ENCODE measurements around the gene LRRC17. TPM values are rescaled to one million over a fixed set of nuclear protein-coding genes. Genes with fewer than 3 reads are reported as not detected.

Gene LRRC17
- total RNA-seq, 1 donor = 0.10 TPM

GRCh38 chr7:102982235-102982634, 69.4 kb downstream of the LRRC17 start:
- Histone ChIP-seq H3K4me3 (ENCODE audit: low read length) (no peak overlapping the region), H3K27me3 (ENCODE audit: insufficient read depth, low read length) (no peaks in the 10 kb centered on the region), H3K9me3 (ENCODE audit: low read depth, low read length) (no peaks in the 10 kb centered on the region), H3K4me1 (ENCODE audit: insufficient read depth, low read length) (peaks cover 5% of the 10 kb centered on the region)

GRCh38 chr7:102983602-102984001, 70.8 kb downstream of the LRRC17 start:
- no peaks in the 10 kb centered on the region for H3K9me3 ChIP-seq (ENCODE audit: low read depth, low read length)
- H3K4me1 ChIP-seq (ENCODE audit: insufficient read depth, low read length) = peaks cover 3% of the 10 kb centered on the region
- no peak overlapping the region for H3K4me3 ChIP-seq (ENCODE audit: low read length)
- no peaks in the 10 kb centered on the region for H3K27me3 ChIP-seq (ENCODE audit: insufficient read depth, low read length)

DNA sequence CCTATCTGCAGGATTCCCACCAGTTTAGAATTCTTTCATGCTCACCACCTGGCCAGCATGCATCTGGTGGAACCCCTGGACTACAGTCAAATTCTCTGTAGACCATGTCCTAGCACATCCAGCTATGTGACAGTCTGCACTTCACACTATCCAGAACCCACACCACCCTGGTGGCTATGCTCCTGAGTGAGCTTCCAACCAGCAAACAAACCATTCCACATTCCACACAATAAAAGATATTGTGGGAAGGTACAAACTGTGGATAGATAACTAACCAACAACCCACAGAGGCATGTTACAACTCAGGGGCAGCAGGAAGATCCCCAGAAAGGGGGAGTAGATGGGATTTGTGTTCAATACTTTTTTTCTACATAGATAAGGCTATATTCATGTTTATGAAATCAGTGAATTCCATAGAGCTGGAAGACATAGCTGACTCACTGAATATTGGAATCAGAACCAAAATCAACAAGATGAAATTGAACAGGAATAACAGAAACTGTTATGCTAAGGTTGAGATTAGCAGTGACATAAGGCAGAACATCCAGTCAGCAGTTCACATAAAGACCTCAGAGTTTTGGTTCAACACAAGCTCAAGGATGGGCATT, 72.5 kb downstream of the LRRC17 start:
- H3K4me3 ChIP-seq (ENCODE audit: low read length) = no peak overlapping the region
- no peaks in the 10 kb centered on the region for H3K9me3 ChIP-seq (ENCODE audit: low read depth, low read length)
- H3K4me1 ChIP-seq (ENCODE audit: insufficient read depth, low read length) = peaks cover 20% of the 10 kb centered on the region
- H3K27me3 ChIP-seq (ENCODE audit: insufficient read depth, low read length) = no peaks in the 10 kb centered on the region

DNA sequence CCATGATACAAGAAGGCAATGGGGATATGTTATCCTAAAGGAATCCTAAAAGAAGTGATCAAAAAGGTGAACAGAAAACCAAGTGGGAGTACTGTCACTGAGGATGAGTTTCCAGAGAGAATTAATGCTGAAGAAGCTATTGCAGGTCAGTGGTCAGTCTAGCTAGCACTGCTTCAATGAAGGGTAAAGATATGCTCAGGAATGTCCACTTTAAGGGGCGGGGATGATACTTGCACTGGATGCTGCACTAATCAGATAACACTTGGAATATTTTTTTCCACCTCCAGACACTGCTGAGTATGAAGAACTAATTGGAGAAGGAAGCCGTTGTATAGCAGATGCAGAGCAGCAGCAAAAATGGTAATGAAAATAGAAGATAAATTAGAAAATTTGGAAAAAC, 75.3 kb downstream of the LRRC17 start:
- Histone ChIP-seq H3K27me3 (ENCODE audit: insufficient read depth, low read length) (no peaks in the 10 kb centered on the region), H3K4me3 (ENCODE audit: low read length) (no peak overlapping the region), H3K9me3 (ENCODE audit: low read depth, low read length) (no peaks in the 10 kb centered on the region), H3K4me1 (ENCODE audit: insufficient read depth, low read length) (peaks cover 47% of the 10 kb centered on the region)

DNA sequence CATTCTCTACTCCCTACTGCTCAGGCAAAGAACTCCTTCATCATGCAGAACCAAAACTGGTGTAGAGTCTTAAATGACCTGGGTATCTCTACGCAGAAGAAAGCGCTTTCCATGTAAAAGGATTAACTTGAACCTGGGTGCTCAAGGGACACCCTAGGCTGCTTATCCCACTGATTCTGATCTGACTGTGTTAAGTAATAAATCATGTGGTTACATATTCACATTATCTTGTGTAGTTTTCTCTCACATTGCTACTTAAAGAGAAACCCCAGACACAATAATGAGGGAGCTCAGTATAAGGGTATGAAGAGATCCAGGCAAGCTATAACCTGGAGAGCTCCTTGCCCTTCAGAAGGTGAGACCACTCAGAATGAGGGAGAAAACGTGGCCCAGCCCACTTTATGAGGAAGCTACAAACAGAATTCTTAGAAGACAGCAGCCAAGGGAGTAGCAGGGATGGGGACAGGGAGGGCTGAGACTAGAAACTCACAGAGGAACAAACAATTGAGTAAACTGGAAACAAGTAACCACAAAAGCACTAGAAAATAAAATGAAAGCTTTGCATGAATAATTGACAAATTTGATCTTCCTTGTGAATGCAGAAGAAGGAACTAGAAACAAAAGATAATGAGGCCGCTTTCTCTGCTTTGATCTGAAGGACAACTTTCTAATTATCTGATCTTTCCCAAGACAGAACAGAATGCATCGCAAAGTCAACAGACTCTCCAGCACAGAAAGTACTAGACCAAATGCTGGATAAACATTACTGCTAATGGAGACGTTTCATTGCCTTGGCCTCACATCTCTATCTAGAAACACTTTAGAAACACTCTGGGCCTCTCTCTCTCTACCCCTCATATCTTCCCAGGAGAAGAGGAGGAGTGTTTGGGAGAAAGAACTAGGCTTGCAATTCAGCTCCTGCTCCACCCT, 76.1 kb downstream of the LRRC17 start:
- Histone ChIP-seq H3K27me3 (ENCODE audit: insufficient read depth, low read length) (no peaks in the 10 kb centered on the region), H3K9me3 (ENCODE audit: low read depth, low read length) (no peaks in the 10 kb centered on the region), H3K4me3 (ENCODE audit: low read length) (no peak overlapping the region), H3K4me1 (ENCODE audit: insufficient read depth, low read length) (peaks cover 47% of the 10 kb centered on the region)

DNA sequence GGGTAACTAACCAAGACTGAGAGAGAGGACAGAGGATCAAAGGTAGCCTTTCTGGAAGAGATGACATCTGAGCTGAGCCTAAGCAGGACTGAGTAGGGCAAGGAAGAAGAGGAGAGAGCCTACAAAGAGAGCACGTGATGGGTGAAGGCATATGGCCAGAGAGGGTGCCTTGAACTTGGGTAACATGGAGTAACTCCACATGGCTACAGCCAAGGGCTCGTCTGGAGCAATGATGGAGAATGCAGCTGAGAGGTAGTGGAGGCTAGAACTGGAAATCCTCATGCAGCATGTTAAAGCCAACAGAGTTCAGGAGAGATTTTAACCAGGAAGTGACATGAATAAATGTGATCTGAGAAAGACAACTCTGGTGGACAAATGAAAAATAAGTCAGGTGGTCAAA, 77.8 kb downstream of the LRRC17 start:
- Histone ChIP-seq H3K4me1 (ENCODE audit: insufficient read depth, low read length) (peaks cover 47% of the 10 kb centered on the region), H3K4me3 (ENCODE audit: low read length) (no peak overlapping the region), H3K9me3 (ENCODE audit: low read depth, low read length) (no peaks in the 10 kb centered on the region), H3K27me3 (ENCODE audit: insufficient read depth, low read length) (no peaks in the 10 kb centered on the region)

DNA sequence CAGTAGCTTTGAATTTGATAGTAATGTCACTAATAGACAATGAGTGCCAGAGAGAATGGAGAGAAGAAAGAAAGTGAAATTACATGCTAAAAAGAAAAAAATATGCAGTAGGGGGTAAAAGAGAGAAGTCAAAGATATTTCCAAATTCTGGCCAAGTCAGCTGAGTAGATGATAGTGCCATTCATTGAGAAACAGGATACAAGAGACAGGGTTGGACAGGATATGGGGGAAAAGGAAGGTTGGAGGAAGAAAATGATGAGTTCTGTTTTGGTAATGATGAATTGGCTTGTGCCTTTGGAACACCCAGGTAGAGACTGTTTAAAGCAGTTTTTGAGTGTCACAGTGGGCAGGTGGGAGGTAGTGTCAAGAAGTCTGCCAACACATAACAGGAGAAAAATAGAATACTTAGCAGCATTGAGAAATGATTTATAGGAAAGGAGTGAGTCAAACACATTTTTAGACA, 78.3 kb downstream of the LRRC17 start:
- H3K27me3 ChIP-seq (ENCODE audit: insufficient read depth, low read length) = no peaks in the 10 kb centered on the region
- no peaks in the 10 kb centered on the region for H3K9me3 ChIP-seq (ENCODE audit: low read depth, low read length)
- H3K4me3 ChIP-seq (ENCODE audit: low read length) = no peak overlapping the region
- H3K4me1 ChIP-seq (ENCODE audit: insufficient read depth, low read length) = peaks cover 47% of the 10 kb centered on the region

DNA sequence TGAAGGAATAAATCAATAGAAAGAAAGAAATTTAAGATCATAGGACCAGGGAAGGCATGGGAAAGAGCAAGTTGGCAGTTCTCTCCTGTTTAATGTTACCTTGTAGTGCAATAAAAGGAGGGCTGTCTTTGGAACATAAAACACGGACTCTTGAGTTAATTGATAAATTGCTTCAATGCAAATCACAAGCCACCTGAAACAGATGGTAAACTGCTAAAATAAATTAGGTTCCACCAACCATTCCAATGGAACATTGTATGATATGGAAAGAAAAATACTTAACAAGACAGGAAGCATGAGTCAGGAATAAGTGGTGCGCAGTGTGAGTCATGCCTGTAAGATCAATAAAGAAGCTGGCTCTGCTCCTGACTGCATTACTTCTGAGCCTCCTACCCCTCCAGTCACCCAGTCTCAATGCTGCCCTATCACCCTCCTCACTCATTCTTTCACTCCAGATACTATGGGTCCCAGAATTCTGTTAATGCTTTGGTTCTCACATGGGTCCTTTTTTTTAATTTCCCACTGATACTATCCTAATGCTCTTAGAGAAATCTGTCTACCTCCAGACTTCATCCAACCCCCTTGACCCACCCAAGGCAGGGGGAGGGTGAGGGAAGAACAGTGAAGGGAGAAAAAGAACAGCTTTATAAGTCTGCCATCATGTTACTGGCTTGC, 78.9 kb downstream of the LRRC17 start:
- no peak overlapping the region for H3K4me3 ChIP-seq (ENCODE audit: low read length)
- H3K9me3 ChIP-seq (ENCODE audit: low read depth, low read length) = no peaks in the 10 kb centered on the region
- H3K4me1 ChIP-seq (ENCODE audit: insufficient read depth, low read length) = peaks cover 47% of the 10 kb centered on the region
- no peaks in the 10 kb centered on the region for H3K27me3 ChIP-seq (ENCODE audit: insufficient read depth, low read length)

DNA sequence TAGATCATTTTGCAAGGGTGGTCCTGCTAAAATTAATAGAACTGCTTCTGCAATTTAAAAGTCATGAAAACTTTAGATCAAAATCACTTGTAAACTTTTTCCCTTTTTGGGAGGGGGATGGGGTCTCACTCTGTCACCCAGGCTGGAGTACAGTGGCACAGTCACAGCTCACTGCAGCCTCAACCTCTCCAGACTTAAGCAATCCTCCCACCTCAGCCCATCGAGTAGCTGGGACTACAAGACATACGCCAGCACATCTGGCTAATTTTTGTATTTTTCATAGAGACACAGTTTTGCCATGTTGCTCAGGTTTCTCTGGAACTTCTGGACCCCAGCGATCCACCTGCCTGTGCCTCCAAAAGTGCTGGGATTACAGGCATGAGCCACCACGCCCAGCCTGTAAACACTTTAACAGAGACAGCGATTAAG, 79.7 kb downstream of the LRRC17 start:
- Histone ChIP-seq H3K9me3 (ENCODE audit: low read depth, low read length) (no peaks in the 10 kb centered on the region), H3K4me1 (ENCODE audit: insufficient read depth, low read length) (peaks cover 47% of the 10 kb centered on the region), H3K4me3 (ENCODE audit: low read length) (no peak overlapping the region), H3K27me3 (ENCODE audit: insufficient read depth, low read length) (no peaks in the 10 kb centered on the region)

DNA sequence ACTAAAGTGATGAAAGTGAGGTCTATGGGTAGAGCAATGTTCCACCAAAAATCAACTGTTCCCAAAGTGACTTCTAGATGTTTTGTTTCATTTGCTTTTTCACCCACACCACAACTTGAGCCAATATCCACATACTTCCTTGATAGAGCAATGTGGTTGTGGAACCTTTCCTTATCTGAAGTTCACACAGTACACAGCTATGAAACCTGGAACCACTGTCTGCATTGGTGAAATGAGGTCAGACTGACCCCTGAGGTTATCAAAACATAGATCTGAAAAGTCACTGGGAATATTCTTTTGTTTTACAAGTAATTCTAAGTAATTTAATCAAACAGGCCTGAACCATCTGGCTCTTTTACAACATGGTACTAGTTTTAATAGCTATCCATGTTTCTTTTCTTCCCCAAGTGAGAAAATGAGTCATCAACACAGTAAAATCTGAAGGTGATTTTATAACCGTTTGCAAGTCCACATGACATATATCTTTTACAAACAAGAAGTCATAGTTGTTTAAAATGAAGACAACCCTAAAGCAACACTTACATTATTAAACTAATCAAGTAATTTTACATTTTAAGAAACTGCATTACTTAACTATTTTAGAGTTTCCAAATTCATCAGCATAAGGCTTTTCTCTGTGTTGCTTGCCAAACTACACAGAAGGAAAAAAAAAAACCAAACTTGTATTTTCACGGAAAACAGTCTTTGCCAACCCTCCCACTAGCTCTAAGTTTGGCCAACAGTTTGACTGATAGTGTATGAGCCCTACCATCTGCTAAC, 80.3 kb downstream of the LRRC17 start:
- Histone ChIP-seq H3K4me1 (ENCODE audit: insufficient read depth, low read length) (peaks cover 47% of the 10 kb centered on the region), H3K9me3 (ENCODE audit: low read depth, low read length) (no peaks in the 10 kb centered on the region), H3K27me3 (ENCODE audit: insufficient read depth, low read length) (no peaks in the 10 kb centered on the region), H3K4me3 (ENCODE audit: low read length) (no peak overlapping the region)

DNA sequence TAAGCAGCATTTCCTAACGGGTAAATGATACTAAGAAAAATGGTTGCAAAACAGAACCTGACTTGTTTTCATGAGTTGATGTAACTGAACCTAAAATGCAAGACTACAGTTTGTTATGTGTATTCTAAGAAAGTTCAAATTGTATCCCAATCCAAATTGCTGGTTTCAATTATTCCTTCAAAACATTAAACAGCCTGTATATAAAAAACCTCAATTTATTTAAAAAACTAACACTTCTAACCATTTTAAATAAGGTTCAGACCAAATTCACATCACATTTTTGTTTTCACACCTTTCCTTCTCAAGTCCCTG, 80.9 kb downstream of the LRRC17 start:
- H3K9me3 ChIP-seq (ENCODE audit: low read depth, low read length) = no peaks in the 10 kb centered on the region
- H3K4me3 ChIP-seq (ENCODE audit: low read length) = no peak overlapping the region
- H3K4me1 ChIP-seq (ENCODE audit: insufficient read depth, low read length) = peaks cover 43% of the 10 kb centered on the region
- no peaks in the 10 kb centered on the region for H3K27me3 ChIP-seq (ENCODE audit: insufficient read depth, low read length)

DNA sequence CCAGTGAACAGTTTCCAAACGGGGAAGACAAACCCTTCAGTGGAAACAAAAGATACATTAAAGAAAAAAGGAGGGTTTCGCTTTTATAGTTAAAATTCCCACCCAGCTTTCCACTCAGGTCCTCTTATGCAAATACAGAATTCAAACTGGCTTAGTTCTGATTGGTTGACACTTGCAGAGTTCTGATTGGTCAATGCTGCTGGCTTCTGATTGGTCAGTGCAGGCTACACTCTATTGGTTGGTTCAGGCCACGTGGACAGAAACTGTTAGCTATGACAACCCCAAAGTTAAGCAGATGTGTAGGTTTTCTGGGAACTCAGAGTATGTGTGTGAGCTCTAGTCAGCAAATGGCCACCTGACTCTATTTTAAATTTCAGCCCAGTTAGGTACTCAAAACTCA, 81.8 kb downstream of the LRRC17 start:
- H3K4me3 ChIP-seq (ENCODE audit: low read length) = no peak overlapping the region
- no peaks in the 10 kb centered on the region for H3K9me3 ChIP-seq (ENCODE audit: low read depth, low read length)
- no peaks in the 10 kb centered on the region for H3K27me3 ChIP-seq (ENCODE audit: insufficient read depth, low read length)

More for the DNA sequence above, 81.8 kb downstream of the LRRC17 start:
- peaks cover 34% of the 10 kb centered on the region for H3K4me1 ChIP-seq (ENCODE audit: insufficient read depth, low read length)

Measured in mononuclear cell (primary cell).